IPS DF 4.7 (cell line): Measurements from ENCODE around the gene SLCO4A1.
"Not testable (repeated sequence)": the region's sequence is repeated elsewhere in the genome, so short reads cannot be mapped to it uniquely, and the experiment has no call there.

Experiments used
- DNase-seq: peaks from one replicate; pipeline ENCODE4 v3.0.0-alpha.2; 2013; ENCODE audit warnings: low spot score; ENCODE audit errors: extremely low read depth

Gene SLCO4A1

DNA sequence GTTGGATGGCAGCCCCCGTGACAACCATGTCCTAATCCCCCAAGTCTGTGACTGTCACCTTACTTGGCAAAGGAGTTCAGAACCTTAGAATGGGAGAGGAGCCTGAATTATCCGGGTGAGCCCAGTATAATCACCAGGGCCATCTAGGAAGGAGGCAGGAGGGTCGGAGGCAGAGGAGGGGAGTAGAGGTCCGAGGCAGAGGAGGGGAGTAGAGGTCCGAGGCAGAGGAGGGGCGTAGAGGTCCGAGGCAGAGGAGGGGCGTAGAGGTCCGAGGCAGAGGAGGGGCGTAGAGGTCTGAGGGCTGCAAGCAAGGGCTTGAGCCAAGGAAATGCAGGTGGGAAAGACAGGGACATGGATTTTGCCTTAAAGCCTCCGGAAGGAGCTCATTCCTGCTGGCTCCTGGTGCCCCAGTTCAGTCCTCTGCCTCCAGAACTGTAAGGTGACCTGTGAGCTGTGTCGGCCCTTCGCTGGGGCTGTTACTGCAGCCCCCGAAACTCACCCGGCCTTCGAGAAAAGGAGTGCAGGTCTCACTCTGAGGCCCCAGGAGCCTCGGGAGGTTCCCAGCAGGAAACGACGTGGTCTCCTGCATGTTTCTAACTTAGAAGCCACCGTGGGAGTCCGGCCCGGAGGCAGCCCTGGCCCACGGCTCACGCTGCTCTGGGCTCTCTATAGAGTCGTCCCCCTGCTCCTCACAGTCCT is 20.0 kb upstream of the SLCO4A1 start:
- no peak for DNase-seq

DNA sequence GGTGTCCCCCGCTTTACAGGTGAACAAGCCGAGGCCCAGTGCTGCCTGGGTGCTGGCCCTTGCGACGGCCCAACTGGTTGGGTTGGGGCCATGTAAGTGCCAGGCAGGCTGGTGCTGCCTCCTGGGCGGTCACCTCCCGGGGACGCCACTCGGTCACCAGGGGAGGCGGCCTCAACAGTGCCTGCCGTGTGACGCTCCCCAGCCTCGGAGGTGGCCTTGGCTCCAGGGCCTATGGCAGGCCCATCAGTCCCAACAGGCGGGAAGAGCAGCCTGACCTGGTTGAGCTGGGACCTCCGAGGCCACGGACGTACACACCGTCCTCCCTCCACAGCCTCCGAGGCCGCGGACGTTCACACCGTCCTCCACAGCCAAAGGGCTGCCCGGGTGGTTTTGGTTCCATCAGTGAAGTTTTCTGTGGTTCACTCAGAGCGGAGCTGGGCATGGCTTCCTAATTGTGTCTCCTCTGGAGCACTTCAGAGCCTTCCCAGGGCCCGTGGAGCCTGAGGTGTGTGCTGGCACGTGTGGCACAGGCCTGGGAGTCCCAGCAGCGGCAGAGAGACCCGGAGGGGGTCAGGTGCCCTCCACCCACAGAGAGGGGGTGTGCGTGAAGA is 19.3 kb upstream of the SLCO4A1 start:
- DNase-seq: no peak

- DNase-seq: no peak
Measured at GRCh38 chr20:62623488-62624324, 18.6 kb upstream of the SLCO4A1 start.

DNA sequence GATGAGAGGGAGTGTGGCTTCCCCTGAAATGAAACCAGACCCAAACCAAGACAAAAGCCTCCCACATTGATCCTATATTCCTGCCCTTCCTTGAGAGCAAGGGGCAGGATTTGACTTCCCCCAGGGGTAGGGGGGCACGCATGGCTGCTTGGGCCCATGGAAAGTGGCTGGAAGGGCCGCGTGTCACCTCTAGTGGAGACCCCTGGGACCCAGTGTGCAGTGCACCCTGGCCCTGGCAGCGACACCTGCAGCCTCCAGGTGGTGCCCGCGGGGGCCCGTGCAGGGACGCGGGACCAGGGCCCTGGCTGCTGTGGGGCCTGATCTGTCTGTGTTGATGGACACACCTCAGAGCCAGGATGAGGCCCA is 18.0 kb upstream of the SLCO4A1 start:
- no peak for DNase-seq

DNA sequence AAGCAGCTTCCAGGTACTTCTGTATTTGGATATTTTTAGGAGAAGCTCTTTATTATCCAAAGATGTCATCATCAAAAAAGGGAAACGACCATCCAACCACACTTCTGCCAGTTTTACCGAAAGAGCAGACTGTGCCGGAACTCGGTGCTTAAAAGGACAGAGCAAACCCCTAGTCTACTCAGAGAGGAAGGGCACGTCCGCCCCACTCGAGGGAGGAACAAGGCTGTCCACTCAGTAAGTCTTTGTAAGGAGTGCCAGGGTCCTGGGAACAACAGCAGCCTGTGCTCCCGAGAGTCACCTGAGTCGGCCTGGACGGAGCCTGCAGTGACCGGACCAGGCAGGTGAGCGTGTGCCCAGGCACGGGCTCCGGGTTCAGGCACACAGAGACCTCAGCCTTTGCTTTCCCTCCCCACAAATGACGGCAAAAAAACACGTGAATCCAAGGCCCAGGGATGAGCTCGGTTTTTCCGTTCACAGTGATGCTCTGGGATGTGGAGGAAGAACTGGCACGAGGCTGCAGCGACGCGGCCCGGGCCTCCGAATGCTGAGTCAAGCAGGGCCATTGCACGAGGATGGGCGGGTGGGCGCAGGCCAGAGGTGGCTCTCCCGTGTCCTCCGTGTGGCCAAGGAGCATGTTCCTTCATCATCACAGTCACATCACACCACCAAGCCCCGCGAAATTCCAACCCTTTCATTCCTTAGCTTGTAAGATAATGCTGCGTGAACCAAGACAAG is 17.4 kb upstream of the SLCO4A1 start:
- no peak for DNase-seq

DNA sequence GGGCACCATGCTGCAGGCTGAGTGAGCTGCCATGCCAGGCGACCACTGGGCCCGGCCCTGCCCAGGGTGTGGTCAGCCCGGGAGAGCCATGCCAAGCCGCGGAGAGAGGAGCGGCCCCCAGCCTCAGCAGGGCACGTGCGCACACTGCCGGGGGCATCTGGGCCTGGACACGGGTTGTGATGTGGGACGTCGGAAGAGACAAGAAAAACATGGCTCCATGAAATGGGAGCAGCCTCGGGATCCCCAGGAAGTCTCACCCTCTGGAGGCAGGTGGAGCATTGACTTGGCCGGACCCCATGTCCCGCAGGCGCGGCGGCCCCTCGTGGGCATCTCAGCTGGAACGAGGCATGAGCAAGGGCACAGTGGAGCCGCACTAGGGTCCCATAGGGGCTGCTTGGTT is 16.8 kb upstream of the SLCO4A1 start:
- DNase-seq: no peak

DNA sequence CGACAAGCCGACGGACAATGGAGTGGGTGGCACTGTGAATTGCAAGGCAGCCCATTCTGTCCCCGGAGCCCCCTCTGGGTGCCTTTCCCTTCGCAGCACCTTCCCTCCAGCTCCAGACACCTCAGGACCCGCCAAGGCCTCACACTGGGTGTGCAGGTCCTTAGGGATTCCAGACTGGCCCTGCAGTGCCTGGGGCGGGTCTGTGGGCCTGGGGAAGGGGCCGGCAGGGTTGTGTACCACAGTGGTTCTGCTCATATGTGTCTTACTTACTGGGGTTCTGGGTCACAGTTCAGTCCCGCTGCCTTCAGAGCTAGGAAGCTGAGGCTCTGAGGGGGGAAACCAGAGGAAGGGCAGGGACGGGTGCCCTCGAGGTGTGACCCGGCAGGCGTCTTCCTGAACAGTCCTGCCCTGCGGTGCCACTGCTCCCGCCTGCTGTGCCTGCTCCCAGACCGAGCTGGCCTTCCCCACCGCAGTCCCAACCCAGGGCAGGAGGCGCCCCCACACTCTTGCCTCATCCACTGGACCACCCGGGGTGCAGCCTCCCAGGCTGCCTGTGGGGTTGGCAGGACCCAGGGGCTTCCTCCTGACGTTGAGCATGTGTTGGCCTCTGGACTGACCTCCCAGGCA is 16.3 kb upstream of the SLCO4A1 start:
- no peak for DNase-seq

- not testable (repeated sequence) for DNase-seq
Measured at GRCh38 chr20:62627425-62627824, 14.9 kb upstream of the SLCO4A1 start.

DNA sequence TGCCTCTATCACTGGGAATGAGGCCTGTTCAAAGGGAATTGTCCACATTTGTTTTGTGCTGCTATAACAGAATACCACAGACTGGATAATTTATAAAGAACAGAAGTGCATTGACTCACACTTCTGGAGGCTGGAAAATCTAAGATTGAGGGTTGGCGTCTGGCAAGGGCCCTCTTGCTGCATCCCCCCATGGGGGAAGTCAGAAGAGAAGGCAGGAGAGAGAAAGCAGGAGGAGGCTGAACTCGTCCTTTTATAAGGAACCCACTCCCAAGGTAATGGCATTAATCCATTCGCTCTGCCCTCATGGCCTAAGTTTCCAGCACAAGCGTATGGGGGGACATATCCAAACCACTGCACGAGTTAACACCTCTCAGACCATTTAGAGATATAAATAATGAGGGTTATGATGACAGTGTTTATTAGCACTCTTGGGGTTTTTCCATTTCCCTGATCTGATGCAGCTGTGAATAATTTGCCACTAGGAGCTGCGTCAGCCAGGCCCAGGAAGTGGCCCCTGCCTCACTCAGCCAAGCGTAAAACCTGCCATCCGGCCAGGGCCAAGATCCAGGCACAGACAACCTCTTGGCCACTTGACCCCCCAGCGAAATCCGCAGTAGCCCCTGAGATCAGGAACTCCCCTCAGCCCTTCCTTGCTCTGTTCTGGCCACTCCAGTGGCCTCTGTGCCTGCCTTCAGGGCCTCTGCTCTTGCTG is 14.2 kb upstream of the SLCO4A1 start:
- no peak for DNase-seq

- no peak for DNase-seq
Measured at GRCh38 chr20:62628691-62629090, 13.6 kb upstream of the SLCO4A1 start.

DNA sequence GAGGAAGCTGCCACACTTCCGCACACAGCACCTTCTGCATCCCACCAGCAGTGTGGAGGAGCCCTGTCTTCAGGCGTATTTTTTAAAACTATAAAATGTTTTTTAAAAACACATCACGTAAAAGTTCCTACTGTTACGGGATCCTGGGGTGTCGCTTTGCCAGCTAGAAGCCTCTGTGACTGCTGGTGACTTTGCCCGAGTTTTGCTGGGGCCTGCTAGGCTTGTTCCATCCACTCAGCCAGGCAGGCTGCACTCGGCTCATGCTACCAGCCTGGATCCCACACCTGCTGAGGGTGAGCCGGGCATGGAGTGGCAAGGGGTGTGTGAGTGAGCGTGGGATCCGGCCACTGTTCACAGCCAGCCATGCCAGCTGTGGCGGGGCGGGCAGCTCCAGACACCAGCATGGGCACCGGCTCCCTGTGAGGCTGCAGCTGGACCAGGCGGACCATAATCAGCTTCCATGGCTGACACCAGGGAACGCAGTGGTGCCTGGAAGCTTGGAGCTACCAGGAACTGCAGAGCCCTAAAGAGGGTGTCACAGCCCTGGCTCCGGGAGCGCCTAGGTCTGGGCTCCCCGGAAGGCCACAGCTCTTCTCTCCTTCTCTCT is 12.3 kb upstream of the SLCO4A1 start:
- DNase-seq: no peak

DNA sequence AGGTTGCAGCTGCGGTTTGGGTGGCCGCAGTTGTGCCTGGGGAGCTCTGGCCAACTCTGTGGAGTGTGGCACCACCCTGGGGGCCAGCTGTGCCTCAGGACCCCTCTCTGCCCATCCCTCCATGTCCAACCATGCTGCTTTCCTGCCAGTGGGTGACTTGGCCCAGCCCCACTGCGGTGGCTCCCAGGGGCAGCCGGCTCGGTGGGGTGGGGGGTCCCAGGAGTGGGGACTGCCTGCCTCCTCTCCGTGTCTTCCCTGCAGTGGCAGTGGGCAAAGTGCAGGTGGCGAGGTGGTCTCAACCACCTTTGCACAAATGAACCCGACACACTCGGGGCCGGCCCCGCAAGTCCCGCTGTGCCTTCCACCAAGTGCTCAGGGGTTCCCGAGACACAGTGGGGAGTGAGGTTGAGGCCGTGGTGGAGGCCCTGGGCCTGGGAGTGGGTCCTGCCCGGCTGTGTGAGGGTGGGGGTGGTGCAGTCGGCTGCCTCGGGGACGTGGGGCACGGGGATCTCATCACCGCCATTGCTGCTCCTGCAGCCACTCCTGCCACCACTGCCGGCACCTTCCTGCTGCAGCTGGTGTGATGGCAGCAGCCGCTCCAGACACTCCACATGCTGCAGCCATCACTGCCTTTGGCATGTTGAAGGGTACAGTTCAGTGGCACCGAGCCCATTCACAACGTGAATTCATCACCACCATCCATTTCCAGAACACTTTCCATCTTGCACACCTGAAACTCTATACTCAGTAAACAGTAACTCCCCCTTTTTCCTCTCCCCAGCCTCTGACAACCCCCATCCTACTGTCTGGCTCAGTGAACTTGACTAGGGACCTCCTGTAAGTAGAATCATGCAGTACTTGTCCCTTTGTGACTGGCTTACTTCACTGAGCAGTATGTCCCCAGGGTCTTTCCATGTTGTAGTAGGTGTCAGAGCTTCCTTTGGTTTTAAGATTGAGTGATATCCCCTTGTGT is 10.7 kb upstream of the SLCO4A1 start:
- DNase-seq: no peak

GRCh38 chr20:62632575-62633090 is 9.7 kb upstream of the SLCO4A1 start:
- no peak for DNase-seq

- no peak for DNase-seq
Measured at GRCh38 chr20:62633598-62634329, 8.5 kb upstream of the SLCO4A1 start.

- no peak for DNase-seq
Measured at GRCh38 chr20:62634330-62634967, 7.9 kb upstream of the SLCO4A1 start.

DNA sequence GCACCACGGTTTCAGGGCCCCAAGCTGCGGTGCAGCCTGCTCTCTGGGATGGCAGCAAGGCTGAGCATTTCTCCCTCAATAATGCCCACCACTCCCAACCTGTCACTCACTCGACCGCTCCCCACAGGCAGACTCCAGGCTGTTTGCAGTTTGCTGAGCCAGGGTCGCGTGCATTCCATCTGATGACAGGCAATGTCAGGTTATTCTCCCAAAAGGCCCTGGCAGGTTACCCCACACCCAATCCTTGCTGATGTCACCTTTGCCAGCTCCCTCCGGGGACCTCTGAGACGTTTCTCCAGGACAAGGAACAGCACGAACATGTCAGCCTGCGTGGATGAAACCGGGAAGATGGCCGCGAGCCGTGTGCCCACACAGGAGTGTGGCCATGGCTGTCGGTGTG is 7.1 kb upstream of the SLCO4A1 start:
- DNase-seq: no peak

DNA sequence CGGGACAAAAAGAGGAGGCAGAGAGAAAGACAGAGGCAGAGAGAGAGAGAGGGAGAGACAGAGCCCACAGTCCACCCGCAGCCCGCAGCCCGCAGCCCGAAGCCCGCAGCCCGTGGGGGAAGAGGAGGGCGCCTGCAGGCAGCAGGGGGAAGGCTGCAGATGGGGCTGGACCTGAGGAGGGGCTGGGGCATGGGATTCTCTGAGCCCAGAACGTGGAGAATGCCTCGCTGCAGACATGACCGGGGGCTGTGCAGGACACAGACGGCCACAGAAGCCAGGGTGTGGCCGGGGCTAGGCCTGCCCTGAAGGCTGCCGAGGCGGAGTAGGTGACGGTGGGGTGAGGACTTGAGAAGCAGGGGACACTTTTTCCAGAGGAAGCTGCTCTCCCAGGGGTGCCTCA is 6.5 kb upstream of the SLCO4A1 start:
- DNase-seq: no peak

DNA sequence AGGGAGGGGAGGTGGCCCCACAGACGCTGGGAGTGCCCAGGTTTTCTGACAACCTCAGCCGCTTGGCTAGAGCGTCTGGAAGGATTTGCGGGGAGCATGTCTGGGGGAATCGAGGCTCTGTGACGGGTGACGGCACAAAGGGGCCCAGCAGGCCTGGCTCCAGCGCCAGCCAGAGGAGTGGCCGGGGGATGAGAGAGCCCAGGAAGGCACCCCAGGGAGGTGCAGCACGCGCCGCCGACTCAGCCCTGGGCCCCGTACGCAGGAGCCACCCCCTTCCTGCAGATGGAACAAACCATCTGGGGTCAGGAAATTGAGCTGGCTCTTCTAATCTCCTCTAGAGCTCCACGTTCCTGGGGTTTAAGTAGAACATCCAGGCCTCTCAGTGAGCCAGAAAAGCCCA is 5.9 kb upstream of the SLCO4A1 start:
- DNase-seq: no peak
